Activated CD8-positive, alpha-beta memory T cell treated with anti-CD3 and anti-CD28 coated beads, Interleukin-2, amount 50 U/mL, for 1 hour (primary cell): ENCODE measurements around the gene MAP3K20.
"Not testable (repeated sequence)": the region's sequence is repeated elsewhere in the genome, so short reads cannot be mapped to it uniquely, and the experiment has no call there.

ENCODE experiments used
- DNase-seq: peaks from one replicate; pipeline ENCODE4 v3.0.0-alpha.2; 2020; ENCODE audit errors: extremely low read depth

The MAP3K20 gene

DNA sequence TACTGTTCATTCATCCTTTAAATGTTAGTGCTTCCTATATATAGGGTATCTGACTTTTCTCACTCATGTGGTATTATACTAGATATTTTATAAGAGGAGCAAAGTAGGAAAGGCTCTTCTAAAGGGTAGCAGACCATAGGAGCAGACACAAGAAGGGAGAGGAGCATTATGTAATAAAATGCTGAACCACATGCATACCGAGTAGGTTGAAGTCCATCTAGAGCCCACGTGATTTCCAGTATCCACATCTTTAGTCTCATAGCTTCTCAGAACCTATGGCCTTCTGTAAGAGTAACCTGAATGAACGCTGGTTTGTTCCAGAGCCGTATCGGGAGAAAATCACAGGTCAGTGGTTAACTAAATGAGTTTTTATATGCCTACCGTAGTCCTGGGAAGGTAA lies 85.9 kb downstream of the MAP3K20 start:
- no peak for DNase-seq

DNA sequence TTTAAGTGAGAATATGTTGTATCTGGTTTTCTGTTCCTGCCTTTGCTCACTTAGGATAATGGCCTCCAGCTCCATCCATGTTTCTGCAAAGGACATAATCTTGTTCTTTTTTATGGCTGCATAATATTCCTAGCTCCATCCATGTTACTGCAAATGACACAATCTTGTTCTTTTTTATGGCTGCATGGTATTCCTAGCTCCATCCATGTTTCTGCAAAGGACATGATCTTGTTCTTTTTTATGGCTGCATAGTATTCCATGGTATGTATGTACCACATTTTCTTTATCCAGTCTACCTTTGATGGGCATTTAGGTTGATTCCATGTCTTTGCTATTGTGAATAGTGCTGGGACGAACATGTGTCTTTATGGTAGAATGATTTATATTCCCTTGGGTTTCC lies 87.7 kb downstream of the MAP3K20 start:
- not testable (repeated sequence) for DNase-seq

DNA sequence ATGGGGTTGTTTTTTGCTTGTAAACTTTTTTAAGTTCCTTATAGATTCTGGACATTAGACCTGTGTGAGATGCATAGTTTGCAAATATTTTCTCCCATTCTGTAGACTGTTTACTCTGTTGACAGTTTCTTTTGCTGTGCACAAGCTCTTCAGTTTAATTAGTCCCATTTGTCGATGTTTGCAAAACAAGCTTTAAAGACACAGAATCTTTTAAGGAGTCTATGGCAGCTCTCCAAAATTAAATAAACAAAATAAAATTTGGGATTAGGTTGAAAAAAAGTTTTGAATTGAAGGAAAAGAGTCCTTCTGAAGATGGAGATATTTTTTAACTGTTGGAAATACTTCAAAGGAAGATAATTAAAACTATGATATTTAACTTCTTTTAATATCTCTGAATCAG lies 88.8 kb downstream of the MAP3K20 start:
- no peak for DNase-seq

- no peak for DNase-seq
Measured at GRCh38 chr2:173165443-173166238, 90.0 kb downstream of the MAP3K20 start.

GRCh38 chr2:173171321-173171720 lies 95.7 kb downstream of the MAP3K20 start:
- no peak for DNase-seq

DNA sequence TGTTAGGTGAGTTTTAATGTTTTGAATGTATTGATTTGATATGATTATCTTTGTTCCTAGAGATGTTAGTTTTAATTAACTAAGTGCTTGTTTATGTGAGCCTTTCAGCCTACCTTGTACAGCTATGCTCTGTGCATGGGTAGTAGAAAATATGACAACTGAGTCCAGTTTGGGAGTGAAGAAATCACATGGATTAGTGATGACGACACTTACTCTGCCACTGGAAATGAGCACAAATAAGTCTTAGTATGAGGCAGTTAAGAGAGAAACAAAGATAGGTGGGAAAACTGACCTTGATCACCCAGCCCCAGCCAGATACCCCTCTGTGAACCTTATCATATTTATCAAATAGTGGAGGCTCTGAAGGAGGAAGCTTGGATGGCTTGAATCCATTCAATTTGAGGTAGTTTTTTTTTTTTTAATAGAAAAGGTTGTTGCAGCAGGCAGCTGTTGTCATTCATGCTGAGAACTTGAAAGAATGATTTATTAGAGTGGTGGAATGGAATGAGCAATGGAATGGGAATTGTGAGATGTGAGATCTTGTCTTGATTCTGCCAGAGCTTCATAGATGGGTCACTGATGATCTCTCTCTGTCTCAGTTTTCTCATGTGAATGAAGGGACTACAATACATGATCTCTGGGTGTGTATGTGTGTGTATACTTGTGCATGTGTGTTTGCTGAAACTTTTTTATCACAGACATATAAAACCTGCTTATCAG lies 96.4 kb downstream of the MAP3K20 start:
- DNase-seq: no peak

DNA sequence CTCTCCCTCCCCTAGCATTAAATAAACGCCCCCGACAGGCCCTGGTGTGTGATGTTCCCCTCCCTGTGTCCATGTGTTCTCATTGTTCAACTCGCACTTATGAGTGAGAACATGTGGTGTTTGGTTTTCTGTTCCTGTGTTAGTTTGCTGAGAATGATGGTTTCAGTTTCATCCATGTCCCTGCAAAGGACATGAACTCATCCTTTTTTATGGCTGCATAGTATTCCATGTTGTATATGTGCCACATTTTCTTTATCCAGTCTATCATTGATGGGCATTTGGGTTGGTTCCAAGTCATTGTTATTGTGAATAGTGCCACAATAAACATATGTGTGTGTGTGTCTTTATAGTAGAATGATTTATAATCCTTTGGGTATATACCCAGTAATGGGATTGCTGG lies 98.7 kb downstream of the MAP3K20 start:
- DNase-seq: not testable (repeated sequence)

DNA sequence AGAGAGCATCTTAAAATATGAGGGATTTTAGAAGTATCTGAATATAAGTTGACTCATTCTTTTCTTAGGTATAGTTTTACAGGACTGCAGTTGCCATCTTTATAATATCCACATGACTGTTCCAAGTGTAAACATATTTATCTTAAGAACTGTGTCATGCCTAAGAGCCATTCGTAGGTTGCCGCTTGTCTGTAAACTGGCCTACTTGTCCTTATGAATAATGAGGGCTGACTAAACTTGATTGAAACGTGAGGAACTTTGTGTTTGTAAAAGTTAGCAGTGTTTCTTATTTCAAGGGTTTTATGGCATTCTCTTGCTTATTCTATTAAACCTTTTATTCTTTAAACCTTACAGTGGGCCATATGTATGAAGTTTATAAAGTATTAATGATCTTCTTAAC lies 99.6 kb downstream of the MAP3K20 start:
- no peak for DNase-seq

GRCh38 chr2:173181982-173182381 lies 106.3 kb downstream of the MAP3K20 start:
- DNase-seq: no peak

GRCh38 chr2:173184031-173185004 lies 108.7 kb downstream of the MAP3K20 start:
- DNase-seq: no peak

DNA sequence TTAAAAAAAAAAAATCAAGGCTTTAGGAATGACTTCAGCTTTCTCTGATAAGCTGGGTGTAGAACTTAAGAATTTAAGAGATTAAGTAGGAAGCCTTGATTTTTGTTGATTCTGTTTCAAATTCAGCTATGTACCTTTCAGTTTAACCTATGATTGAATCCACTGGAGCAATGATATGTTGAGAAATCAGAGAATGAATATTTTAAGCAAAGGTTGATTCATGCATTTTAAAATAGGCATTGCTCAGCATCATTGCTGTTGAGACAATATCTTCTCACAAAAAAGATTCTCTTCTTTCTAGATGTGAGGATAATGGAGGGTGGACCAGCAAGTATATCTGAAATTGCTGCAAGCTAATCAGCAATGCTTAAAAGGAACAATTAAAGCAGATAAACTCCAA lies 109.8 kb downstream of the MAP3K20 start:
- no peak for DNase-seq

- no peak for DNase-seq
Measured at GRCh38 chr2:173187941-173188788, 112.5 kb downstream of the MAP3K20 start.

- DNase-seq: no peak
Measured at GRCh38 chr2:173191601-173192000, 116.0 kb downstream of the MAP3K20 start.

- DNase-seq: no peak
Measured at GRCh38 chr2:173192071-173192470, 116.4 kb downstream of the MAP3K20 start.

DNA sequence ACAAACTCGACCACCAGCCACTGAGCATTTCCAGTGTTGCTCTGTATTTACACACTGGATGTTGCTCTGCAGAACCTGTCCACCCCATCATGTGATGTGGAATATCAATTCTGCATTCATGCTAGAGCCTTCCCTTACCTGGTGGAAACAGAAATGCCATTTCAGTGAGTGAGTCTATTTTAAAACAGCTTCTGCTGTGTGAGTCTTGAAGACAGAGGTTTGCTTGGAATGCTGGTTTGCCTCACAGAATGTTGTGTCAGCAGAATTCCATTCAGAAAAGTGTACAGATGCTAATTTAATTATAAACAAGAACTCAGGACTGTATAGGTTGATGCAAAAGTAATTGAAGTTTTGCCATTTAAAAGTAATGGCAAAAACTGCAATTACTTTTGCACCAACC lies 118.3 kb downstream of the MAP3K20 start:
- DNase-seq: no peak

GRCh38 chr2:173195100-173195499 lies 119.5 kb downstream of the MAP3K20 start:
- DNase-seq: no peak

DNA sequence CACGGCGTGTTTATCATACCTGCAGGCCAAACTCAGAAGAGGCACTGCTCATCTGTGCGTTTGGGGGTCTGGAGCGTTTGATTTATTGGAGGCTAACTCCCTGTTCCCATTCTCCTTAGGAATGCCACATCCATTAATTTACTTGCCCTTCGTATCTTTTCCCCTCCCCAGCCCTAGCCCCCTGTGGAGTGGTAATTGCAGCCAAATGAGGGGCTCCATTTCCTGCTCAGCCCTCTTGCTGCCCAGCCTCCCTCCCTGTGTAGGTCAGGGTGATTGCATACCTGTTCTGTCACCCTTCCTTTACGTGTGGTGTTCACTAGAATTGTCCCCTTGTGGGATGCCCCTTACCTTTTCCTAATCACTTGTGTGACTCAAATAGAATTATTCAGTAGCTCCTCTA lies 120.4 kb downstream of the MAP3K20 start:
- DNase-seq: no peak

- DNase-seq: no peak
Measured at GRCh38 chr2:173196638-173197037, 121.0 kb downstream of the MAP3K20 start.

DNA sequence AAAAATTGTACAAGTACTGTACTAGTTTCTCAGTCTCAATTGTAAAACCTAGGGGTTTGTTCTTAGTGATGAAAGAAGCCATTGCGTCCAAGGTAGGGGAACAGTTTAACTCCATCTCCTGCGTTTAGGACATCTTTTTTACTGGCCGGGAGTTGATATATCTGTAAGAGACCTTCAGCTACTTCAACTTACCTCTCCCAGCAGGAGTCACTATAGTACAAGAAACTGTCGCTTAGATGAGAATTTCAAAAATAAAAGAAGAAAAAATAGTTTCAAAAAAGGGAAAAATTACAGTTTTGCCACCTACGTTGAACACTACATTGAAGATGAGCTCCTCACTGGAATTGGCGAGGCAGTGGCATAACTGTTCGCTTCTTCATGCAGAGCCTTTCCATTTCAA lies 122.7 kb downstream of the MAP3K20 start:
- DNase-seq: no peak

- no peak for DNase-seq
Measured at GRCh38 chr2:173199294-173199693, 123.6 kb downstream of the MAP3K20 start.

DNA sequence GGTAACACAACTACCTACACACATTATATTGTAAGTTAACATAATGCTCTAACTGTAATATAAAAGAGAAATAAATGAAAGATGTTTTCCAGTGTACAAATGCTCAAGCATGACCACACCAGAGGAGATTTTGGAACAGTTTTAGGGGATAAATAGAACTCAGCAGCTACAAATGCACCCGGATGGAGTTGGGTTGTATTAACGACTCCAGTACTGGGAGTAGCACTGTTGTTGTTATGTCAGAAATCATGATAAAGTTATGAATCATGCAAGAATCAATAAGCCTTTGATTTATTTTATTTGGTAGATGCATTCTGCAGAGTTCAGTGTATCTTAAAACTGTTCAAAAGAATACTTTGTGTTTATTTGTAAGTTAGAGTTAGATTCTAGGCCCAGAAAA lies 126.9 kb downstream of the MAP3K20 start:
- DNase-seq: no peak
